GOT3 (cell line): ENCODE measurements around the gene PLEKHH2.

Source experiments
- DNase-seq: peaks from one replicate; lab custom pipeline; 2025; ENCODE audit warnings: mixed read lengths; lab: John Stamatoyannopoulos, UW

The PLEKHH2 gene

GRCh38 chr2:43763091-43763490 lies 126.0 kb downstream of the PLEKHH2 start:
- no peak for DNase-seq

- no peak for DNase-seq
These were observed 127.1 kb downstream of the PLEKHH2 start for GRCh38 chr2:43764086-43764705.

GRCh38 chr2:43766006-43766405 lies 128.9 kb downstream of the PLEKHH2 start:
- DNase-seq = no peak

GRCh38 chr2:43773876-43774613 lies 137.0 kb downstream of the PLEKHH2 start, which contains the start of gene DYNC2LI1:
Gene DYNC2LI1 (plus strand): TSS chr2:43774039. CDS start chr2:43774139, 100 bp downstream.
- peak; percentile 52 for DNase-seq

- DNase-seq = no peak
These were observed 137.6 kb downstream of the PLEKHH2 start for GRCh38 chr2:43774617-43775016.

- DNase-seq = no peak
These were observed 139.3 kb downstream of the PLEKHH2 start for GRCh38 chr2:43776324-43776723.

GRCh38 chr2:43777306-43777926 lies 140.4 kb downstream of the PLEKHH2 start:
- no peak for DNase-seq

GRCh38 chr2:43778233-43778632 lies 141.2 kb downstream of the PLEKHH2 start:
- DNase-seq = no peak

GRCh38 chr2:43787895-43788294 lies 150.8 kb downstream of the PLEKHH2 start:
- no peak for DNase-seq

GRCh38 chr2:43788646-43789045 lies 151.6 kb downstream of the PLEKHH2 start:
- no peak for DNase-seq

- DNase-seq = no peak
These were observed 153.1 kb downstream of the PLEKHH2 start for GRCh38 chr2:43790147-43790546.

- no peak for DNase-seq
These were observed 154.1 kb downstream of the PLEKHH2 start for GRCh38 chr2:43791035-43791765.

- DNase-seq = no peak
These were observed 155.6 kb downstream of the PLEKHH2 start for GRCh38 chr2:43792653-43793052.

GRCh38 chr2:43794956-43795355 lies 157.9 kb downstream of the PLEKHH2 start:
- DNase-seq = no peak

- no peak for DNase-seq
These were observed 159.1 kb downstream of the PLEKHH2 start for GRCh38 chr2:43796206-43796605.

GRCh38 chr2:43798300-43798699 lies 161.2 kb downstream of the PLEKHH2 start:
- DNase-seq = no peak

- DNase-seq = no peak
These were observed 163.8 kb downstream of the PLEKHH2 start for GRCh38 chr2:43800894-43801293.

- no peak for DNase-seq
These were observed 165.1 kb downstream of the PLEKHH2 start for GRCh38 chr2:43802135-43802534.

- DNase-seq = no peak
These were observed 166.1 kb downstream of the PLEKHH2 start for GRCh38 chr2:43803113-43803512.

- no peak for DNase-seq
These were observed 169.6 kb downstream of the PLEKHH2 start for GRCh38 chr2:43806719-43807031.

GRCh38 chr2:43810452-43810851 lies 173.4 kb downstream of the PLEKHH2 start:
- no peak for DNase-seq

- no peak for DNase-seq
These were observed 173.8 kb downstream of the PLEKHH2 start for GRCh38 chr2:43810888-43811287.

GRCh38 chr2:43812006-43812405 lies 174.9 kb downstream of the PLEKHH2 start:
- no peak for DNase-seq
